HT1080 (cell line): ENCODE measurements around the gene NR2F2. TPM values are rescaled to one million over a fixed set of nuclear protein-coding genes. Genes with fewer than 3 reads are reported as not detected.

Experiments used
- DNase-seq: peaks from one replicate; pipeline ENCODE4 v3.0.0-alpha.2; 2015; ENCODE audit warnings: low read depth
- total RNA-seq: library from RNA; depleted of rRNA; stranded (reverse); fragments of >200 nt; shearing (Covaris generic); gene quantifications from 2 replicates; pipeline ENCODE4 v1.2.3, GENCODE V29; 2014

The NR2F2 gene
- total RNA-seq, 1 experiment from 2014 or later = 27.9 TPM

DNA sequence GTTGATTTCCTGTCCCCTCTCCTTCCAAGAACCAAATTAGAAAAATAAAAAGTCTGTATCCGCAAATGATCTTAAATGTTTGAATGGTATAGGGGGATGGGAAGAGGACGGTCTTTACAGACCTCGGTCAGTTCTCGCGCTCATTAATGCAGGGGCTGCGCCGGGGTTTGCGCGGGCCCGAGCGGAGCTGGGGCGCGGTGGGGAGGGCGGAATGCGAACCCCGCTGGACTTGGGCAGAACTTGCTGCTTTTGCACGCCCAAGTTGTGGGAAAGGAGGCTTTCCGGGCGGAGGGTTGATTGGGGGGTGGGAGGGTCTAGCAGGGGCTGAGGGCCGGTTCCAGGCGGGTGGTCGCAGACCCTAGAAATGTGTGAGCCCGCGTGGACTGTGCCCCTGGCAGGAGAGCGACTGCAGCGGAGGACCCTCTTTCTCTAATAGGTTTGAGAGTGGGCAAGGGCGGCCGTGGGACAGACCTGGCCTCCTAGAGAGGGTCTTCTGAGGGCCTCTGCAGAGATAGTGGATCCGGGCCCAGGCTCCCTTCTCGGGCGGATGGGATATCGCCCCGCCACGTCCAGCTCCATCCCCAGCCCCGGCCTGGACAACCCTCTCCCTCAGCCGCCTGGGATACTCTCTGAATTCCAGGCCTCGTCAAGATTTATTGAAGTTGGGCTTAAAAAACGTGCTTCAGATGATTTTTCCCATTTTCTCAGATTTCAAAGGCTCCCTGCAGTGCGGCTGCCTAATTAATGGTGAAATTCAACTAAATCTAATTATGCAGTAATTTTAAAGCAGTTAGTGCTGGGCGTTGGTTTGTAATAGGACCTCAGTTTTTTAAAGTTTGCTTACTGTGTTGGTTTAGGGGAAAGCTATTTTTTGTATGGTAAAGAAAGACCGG, 11.3 kb downstream of the NR2F2 start:
- DNase-seq = no peak

- DNase-seq = no peak
These were observed 12.1 kb downstream of the NR2F2 start for GRCh38 chr15:96342406-96343112.

- DNase-seq = no peak
These were observed 12.9 kb downstream of the NR2F2 start for GRCh38 chr15:96343113-96344059.

DNA sequence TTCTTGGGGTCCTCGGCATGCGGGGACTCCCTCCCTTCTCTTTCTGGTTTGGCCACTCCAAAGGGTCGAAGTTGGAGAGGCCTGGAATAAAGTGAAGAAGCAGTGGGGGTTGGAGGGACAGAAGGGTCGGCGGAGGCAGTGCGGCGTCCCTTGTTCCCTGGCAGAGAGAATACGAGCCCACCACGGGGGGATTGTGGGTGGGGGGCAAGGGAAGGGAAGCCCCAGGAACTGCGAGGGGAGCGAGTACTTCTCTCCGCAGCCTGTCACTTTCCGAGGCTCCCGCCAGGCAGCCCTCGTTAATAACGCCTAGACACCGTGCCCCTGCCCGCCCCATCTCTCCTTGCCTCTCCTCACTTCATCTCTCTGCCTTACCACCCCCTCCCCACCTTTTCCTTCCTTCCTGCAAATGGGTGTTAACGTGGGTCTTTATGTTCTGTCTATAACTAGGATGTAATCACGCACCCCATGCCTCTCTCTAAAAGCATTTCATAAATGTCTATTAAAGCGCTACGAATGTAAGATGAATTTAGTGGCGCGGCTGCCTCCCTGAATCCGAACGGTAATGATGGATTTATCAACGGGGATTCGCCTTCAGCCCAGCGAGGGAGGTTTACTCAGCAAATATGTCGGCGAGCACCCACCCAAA, 13.7 kb downstream of the NR2F2 start:
- DNase-seq = no peak

DNA sequence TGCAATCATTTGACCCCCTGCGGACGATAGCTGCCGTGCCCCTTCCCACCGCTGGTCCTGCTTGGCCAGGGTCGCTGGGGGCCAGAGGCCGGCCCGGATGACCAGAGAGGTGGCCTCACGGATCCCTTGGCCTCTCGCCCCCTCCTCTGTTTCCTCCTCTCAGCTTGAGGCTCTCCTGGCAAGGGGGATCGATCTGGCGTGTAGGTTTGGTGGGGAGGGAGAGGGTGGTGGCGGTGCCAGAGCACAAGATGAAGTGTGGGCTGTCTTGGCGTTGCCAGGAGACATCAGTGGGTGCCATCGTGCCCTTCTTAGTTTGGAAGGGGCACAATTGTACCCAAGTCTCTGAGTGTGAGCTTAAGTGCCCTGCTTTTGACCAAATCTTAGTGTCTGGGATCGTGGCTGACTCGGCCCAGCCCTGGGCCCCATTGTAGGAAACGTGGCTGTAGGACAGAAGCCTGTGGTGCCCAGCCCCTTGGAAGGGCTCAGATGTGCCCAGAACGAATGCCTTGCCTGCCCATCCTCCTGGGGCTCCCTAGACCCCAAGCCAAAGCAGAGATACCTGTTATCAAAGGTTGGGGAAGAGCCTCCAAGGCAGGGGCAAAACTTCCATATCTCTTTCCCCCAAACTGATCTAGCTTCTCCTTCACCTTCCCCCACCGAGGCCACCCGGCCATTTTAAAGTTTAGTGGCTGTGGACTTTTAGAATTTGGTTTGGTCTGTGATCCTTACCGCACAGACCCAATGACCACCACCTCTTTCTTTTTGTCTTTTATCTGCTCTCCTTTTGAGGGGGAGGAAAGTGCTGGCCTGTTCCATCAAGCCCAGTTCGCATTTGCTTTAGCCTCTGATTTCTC, 14.4 kb downstream of the NR2F2 start:
- DNase-seq = no peak

GRCh38 chr15:96345560-96346399, 15.3 kb downstream of the NR2F2 start:
- no peak for DNase-seq

DNA sequence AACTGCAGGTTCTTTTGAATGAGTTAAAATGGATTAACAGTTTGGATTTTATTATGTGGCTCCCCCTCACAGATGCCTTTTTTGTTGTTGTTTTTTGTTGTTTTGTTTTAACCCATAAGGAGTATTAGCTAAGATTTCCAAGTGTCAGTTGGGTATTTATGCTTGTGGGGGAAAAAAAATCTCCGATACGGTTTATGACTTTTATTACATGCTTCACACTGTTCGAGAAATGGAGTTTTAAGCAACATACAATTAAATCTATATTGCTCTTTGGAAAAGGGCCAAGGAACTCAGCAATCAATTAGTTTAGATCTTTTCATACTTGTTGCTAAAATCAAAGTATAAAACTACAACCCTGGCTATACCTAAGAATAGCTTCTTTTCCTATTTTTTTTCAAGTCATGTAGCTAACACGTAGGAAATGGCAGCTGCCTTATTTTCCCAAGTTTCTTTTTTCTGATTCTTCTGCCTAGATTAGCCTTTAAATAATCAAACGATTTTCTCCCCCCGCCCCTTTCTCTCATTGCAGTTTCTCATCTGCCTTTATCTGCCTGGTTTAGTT, 16.0 kb downstream of the NR2F2 start:
- DNase-seq = no peak

DNA sequence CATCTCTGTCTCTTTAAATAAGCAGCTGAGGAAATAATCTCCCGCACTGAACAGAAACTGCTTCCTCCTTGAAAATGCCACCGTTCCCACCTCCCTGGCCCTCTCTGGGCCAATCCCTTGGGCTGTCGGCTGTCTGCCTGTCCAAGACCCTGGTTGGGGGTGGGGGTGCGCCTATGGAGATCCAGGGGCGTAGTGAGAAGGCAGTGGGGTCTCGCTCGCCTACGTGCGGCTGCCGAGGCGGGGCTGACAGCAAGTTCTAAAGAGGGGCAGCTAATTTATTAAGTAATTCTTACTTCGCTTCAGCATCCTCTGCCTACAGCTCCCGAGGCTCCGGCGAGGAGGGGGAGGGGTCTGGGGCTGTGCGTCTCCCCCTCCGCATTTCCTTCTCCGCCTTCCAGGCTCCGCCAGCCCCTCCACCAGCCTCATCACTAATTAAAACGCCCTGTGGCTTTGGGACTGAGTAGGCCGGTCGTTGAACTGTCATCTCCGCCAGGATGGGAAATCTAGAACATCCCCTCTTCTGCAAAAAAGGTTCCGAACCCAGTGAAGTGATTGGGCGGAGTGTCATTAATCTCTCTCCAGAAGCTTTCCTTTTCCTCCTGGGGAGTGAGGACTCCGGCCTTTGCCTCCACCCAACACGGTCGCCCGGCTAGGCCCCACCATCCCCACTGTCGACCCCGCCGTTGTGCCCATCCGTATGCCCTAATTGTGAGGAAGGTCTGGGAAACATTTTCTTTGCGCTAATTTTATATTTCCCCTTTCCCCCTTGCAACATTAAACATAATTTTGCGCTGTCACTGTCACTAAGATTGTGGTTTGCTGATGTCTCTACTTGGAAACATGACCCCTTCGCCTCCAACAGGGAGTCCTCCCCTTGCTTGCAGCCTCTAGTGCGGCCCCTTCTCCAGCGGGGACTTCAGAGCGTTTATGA, 16.9 kb downstream of the NR2F2 start:
- DNase-seq = no peak

GRCh38 chr15:96348112-96349027, 17.9 kb downstream of the NR2F2 start:
- DNase-seq = no peak

- no peak for DNase-seq
These were observed 18.7 kb downstream of the NR2F2 start for GRCh38 chr15:96349034-96349856.

DNA sequence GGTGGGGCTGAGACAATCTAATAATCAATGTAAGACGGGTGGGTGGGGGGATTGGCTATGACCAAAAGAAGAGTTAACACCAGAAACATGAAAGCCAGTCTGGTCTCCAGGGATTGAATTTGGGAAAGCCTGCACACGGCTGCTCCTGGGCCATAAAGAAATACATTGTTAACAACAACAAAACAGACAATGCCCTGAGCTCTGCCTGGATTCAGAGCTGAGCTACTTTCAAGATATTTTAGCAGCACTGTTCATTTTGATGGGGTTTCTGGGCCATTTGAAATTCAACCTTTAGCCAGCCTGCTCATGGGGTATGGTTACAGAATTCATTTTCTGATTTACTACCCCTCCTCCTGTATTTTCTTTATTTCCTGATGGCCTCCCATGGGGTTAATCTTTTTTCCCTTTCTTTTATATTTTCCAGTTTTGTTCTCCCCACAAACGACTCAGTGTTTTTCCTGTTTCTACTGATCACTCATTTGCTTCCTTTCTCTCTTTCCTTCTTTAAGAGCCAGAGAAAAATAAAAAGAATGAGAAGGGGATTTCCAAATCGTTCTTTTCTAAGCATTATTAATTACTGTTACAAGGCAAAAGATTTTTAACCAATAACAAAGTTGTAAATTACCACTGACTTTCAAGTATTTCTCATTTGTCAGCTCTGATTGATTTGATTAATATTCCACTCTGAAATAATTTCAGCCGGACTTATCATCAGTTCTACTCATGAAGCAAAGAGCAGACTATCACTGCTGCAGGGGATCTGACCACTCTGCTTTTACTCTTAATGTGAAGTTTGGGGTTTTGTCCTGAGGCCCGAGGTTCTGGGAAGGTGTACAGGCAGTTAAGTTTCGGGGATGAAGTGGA, 19.6 kb downstream of the NR2F2 start:
- no peak for DNase-seq

DNA sequence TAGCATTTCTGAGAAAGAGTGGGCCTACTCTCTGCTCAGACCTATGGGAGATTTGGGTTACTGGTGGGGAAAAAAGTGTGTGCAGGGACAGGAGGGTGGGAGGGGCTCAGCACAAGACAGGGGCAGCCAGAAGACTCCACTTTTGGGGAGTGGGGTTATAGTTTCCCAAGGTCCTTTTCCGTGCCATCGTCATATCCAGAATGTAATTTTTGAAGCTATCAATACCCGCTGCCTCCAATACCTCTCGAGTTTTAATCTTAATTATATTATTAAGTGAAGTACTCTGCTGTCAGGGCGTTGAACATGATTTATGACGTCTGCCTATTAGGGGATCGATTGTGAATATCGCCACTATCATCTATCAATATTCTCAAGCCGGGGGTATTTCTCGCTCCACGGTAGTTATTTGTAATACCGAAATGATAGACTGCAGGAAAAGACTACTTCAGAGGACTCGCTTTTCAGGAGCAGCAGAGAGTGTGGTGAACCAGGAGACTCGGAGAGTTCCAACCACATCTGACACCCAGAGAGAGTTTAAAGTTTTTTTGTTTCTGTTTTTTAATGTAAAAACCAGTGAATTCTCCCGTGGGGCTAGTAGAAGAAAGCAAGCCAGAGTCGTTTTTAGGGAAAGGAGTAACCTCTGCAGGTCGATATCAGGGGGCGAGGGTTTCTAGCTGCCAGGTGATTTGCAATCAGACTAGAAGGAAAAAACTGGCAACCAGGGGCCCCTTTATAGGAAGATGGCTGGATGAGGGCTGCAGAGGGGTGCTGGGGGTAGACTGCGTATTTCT, 20.6 kb downstream of the NR2F2 start:
- DNase-seq = no peak

GRCh38 chr15:96351761-96352603, 21.5 kb downstream of the NR2F2 start:
- no peak for DNase-seq
